Adrenal gland (tissue), 5 donors: Measurements from ENCODE around the gene ZC3H18.

Experiments
- POLR2A ChIP-seq, 2 donors: fragments of 450-650 bp; IDR thresholded peaks; one replicate each; pipeline ENCODE4 v1.6.1; 2017; ENCODE audit warnings: antibody characterized with exemption in 2 of 2, mild to moderate bottlenecking in 2 of 2, moderate library complexity in 1 of 2
- TF ChIP-seq, protein P1 (sequence below), 6 experiments: fragments of 450-650 bp in 4 of 6; fragments of 200-600 bp in 2 of 6; sonication (generic) in 1 of 6; IDR thresholded peaks; 1 replicate in 5 of 6; 2 replicates in 1 of 6; pipeline versions ENCODE4 v1.5.1 to v1.8.0; 2016 to 2021; ENCODE audit warnings: antibody characterized with exemption in 6 of 6, mild to moderate bottlenecking in 2 of 6, moderate library complexity in 1 of 6
- donor health status: DM: no; HTN: no; CAD: no.

DNA sequence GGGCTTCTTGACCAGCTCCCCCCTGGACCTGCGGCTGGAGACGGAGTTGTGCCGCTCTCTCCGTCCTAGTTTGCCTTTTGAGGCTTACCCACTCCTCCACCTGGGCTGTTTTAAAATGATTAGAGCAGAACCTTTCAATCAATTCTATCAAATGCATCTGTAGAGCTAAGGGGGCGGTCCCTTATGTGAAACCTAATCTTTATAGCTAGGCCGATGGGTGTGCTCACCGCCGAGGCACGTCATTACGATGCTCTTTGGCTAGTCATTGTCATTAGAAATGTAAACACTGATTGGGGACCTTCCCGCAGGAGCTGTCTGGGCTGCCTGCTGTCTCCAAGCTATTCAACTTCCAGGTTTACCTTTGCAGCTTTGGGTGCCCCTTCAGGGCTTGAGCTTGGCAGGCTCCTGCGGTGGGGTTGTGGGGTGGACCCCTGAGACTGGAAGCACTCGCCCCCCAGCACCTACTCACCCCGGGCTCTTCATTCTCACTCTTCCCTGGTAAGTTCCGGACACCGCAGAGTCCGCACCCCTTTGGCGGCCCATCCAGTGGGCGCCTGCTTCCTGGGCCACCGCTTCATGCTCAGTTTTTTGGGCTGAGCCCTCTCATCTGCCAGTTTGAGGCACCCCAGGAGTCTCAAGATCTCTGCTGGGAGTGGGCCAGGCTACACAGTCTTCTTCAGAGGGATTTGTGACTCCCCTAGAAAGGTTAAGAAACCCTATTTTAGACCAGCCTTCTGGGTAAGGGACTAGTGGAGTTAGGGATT is 47.2 kb downstream of the ZC3H18 start:
- TF ChIP-seq, protein P1, sequence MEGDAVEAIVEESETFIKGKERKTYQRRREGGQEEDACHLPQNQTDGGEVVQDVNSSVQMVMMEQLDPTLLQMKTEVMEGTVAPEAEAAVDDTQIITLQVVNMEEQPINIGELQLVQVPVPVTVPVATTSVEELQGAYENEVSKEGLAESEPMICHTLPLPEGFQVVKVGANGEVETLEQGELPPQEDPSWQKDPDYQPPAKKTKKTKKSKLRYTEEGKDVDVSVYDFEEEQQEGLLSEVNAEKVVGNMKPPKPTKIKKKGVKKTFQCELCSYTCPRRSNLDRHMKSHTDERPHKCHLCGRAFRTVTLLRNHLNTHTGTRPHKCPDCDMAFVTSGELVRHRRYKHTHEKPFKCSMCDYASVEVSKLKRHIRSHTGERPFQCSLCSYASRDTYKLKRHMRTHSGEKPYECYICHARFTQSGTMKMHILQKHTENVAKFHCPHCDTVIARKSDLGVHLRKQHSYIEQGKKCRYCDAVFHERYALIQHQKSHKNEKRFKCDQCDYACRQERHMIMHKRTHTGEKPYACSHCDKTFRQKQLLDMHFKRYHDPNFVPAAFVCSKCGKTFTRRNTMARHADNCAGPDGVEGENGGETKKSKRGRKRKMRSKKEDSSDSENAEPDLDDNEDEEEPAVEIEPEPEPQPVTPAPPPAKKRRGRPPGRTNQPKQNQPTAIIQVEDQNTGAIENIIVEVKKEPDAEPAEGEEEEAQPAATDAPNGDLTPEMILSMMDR (IDR thresholded peaks at IDR 0.05): no peak
- no peak for TF ChIP-seq POLR2A (IDR thresholded peaks at IDR 0.05)
